ENCODE data around the gene FRAT2.

DNA sequence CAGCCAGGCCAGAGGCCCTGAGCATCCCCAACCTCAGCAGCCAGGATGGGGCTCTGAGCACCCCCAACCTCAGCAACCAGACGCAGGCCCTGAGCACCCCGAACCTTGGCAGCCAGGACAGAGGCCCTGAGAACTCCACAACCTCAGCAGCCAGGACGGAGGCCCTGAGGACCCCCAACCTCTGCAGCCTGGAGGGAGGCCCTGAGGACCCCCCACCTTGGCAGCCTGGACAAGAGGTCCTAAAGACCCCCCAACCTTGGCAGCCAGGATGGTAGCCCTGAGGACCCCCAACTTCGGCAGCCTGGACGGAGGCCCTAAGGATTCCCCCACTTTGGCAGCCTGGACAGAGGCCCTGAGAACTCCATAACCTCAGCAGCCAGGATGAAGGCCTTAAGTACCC, 49.6 kb upstream of the FRAT2 start:
- TF ChIP-seq FOXM1 (IDR thresholded peaks at IDR 0.05; ENCODE audit: borderline replicate concordance, low read depth), result no peak
- no peak for TF ChIP-seq EGR1 (IDR thresholded peaks at IDR 0.05)
- no peak for TF ChIP-seq CREB1 (IDR thresholded peaks at IDR 0.05; ENCODE audit: low read depth)
- no peak for TF ChIP-seq EP300 (IDR thresholded peaks at IDR 0.05; ENCODE audit: borderline replicate concordance)
- TF ChIP-seq, protein P1, sequence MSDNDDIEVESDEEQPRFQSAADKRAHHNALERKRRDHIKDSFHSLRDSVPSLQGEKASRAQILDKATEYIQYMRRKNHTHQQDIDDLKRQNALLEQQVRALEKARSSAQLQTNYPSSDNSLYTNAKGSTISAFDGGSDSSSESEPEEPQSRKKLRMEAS (IDR thresholded peaks at IDR 0.05), result no peak
- TF ChIP-seq NFIC (IDR thresholded peaks at IDR 0.05), result no peak
- TF ChIP-seq CEBPB (IDR thresholded peaks at IDR 0.05), result no peak
- no peak for TF ChIP-seq RAD21 (IDR thresholded peaks at IDR 0.05; ENCODE audit: low read depth)
